GM21390 (cell line): ENCODE results near the gene SOD1.
A peak's percentile ranks its signal among the peaks of the same experiment; 100 is the strongest.
"Not testable (repeated sequence)": the region's sequence is repeated elsewhere in the genome, so short reads cannot be mapped to it uniquely, and the experiment has no call there.

ENCODE experiments used
- ATAC-seq: cut with Tn5 transposase; IDR thresholded peaks from one replicate; pipeline ENCODE4 v1.9.1; 2021; ENCODE audit not compliant: unreplicated experiment

The SOD1 gene

GRCh38 chr21:31654821-31655580 is 4.5 kb upstream of the SOD1 start:
- not testable (repeated sequence) for ATAC-seq

- no peak for ATAC-seq
These were observed 3.0 kb upstream of the SOD1 start for GRCh38 chr21:31656199-31657095.

GRCh38 chr21:31658053-31658452 is 1.4 kb upstream of the SOD1 start:
- ATAC-seq, result no peak

- ATAC-seq, result peak; percentile 18
These were observed 282 bp upstream of the SOD1 start for GRCh38 chr21:31659286-31659535.

DNA sequence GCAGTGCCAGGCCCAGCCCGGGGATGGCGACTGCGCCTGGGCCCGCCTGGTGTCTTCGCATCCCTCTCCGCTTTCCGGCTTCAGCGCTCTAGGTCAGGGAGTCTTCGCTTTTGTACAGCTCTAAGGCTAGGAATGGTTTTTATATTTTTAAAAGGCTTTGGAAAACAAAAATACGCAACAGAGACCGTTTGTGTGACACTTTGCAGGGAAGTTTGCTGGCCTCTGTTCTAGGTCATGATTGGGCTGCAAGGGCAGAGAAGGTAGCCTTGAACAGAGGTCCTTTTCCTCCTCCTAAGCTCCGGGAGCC is 719 bp downstream of the SOD1 start:
- ATAC-seq, result peak; percentile 31

- ATAC-seq, result no peak
These were observed 1.1 kb downstream of the SOD1 start for GRCh38 chr21:31660591-31660990.

- no peak for ATAC-seq
These were observed 4.2 kb downstream of the SOD1 start for GRCh38 chr21:31663584-31664249.

GRCh38 chr21:31665397-31665796 is 5.9 kb downstream of the SOD1 start:
- no peak for ATAC-seq

GRCh38 chr21:31665869-31666268 is 6.4 kb downstream of the SOD1 start:
- not testable (repeated sequence) for ATAC-seq

DNA sequence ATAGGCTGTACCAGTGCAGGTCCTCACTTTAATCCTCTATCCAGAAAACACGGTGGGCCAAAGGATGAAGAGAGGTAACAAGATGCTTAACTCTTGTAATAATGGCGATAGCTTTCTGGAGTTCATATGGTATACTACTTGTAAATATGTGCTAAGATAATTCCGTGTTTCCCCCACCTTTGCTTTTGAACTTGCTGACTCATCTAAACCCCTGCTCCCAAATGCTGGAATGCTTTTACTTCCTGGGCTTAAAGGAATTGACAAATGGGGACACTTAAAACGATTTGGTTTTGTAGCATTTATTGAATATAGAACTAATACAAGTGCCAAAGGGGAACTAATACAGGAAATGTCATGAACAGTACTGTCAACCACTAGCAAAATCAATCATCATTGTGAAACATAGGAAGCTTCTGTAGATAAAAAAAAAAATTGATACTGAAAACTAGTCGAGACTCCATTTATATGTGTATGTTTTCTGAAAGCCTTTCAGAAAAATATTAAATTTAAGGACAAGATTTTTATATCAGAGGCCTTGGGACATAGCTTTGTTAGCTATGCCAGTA is 7.0 kb downstream of the SOD1 start:
- peak; percentile 44 for ATAC-seq

- ATAC-seq, result no peak
These were observed 7.6 kb downstream of the SOD1 start for GRCh38 chr21:31667132-31667531.

- ATAC-seq, result no peak
These were observed 8.1 kb downstream of the SOD1 start for GRCh38 chr21:31667639-31668038.

- ATAC-seq, result no peak
These were observed 9.4 kb downstream of the SOD1 start for GRCh38 chr21:31668651-31669491.

- no peak for ATAC-seq
These were observed 10.6 kb downstream of the SOD1 start for GRCh38 chr21:31670070-31670469.

DNA sequence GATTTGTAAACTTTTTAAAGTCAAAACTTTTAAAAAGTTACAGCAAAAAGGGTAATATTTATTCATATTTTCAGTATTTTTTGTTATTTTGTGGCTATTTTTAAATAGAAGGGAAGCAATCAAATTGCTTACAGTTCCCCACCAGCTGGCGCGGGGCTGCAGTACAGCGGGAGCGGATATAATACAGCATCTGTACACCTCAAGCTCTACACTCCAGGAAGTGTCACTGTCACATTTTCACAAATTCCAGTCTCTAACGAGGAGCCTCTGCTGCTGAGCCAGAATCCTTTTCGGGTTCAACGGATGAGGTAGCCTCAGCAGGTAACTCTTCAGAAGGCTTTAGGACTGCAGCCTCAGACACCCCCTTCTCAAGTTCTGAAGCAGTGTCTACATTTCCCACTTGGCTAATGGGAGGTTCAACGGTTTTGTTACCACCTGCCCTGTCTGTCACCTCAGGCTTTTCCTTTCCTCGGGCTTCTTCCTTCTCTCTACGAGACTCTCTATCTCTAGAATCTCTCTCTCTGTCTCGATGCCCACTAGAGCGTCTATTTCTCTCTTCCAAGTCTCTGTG is 11.7 kb downstream of the SOD1 start:
- ATAC-seq, result no peak

DNA sequence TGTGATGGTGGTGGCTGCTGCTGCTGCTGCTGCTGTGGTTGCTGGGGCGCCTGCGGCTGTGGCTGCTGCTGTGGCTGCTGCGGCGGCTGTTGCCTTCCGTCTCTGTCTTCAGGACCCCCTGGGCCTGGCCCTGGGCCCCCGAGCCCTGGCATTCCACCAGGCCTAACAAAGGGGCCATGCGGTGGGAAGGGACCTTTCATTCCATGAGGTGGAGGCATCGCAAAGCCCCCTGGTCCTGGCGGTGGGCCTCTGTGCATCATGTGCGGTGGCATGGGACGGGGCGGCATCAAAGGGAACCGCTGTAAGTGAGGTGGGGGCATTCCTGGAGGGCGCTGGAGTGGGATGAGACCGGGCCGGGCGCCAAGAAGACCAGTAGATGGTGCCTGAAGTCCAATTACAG is 12.4 kb downstream of the SOD1 start:
- ATAC-seq, result no peak

- ATAC-seq, result no peak
These were observed 13.9 kb downstream of the SOD1 start for GRCh38 chr21:31673321-31673912.

- no peak for ATAC-seq
These were observed 15.8 kb downstream of the SOD1 start for GRCh38 chr21:31675318-31675717.

DNA sequence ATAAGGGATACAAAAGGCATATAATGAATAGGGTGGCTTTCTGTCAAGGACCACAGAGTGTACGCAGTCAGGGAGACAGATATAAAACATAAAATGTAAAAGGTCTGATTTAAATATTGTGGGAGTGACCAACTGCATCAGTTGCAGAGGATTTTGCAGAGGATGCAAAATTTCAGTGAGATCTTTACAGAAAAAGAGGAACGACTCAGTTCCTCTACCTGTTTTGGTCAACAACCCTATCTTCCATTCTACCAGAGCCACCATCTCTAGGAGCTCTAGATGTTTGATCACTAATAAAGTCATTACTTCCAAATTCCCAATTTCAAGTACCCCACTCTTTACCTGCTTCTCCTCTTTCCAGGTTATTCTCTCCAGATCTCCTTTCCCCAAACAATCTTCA is 16.5 kb downstream of the SOD1 start:
- no peak for ATAC-seq

- no peak for ATAC-seq
These were observed 17.6 kb downstream of the SOD1 start for GRCh38 chr21:31677047-31677446.
